HG02798 (cell line): ENCODE data around the gene CCNB1IP1.
"Not testable (repeated sequence)": the region's sequence is repeated elsewhere in the genome, so short reads cannot be mapped to it uniquely, and the experiment has no call there.

Experiments
- ATAC-seq: cut with Tn5 transposase; IDR thresholded peaks from one replicate; pipeline ENCODE4 v1.9.1; 2021; ENCODE audit warnings: mild to moderate bottlenecking; ENCODE audit not compliant: unreplicated experiment, poor library complexity

Gene CCNB1IP1, protein sequence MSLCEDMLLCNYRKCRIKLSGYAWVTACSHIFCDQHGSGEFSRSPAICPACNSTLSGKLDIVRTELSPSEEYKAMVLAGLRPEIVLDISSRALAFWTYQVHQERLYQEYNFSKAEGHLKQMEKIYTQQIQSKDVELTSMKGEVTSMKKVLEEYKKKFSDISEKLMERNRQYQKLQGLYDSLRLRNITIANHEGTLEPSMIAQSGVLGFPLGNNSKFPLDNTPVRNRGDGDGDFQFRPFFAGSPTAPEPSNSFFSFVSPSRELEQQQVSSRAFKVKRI

DNA sequence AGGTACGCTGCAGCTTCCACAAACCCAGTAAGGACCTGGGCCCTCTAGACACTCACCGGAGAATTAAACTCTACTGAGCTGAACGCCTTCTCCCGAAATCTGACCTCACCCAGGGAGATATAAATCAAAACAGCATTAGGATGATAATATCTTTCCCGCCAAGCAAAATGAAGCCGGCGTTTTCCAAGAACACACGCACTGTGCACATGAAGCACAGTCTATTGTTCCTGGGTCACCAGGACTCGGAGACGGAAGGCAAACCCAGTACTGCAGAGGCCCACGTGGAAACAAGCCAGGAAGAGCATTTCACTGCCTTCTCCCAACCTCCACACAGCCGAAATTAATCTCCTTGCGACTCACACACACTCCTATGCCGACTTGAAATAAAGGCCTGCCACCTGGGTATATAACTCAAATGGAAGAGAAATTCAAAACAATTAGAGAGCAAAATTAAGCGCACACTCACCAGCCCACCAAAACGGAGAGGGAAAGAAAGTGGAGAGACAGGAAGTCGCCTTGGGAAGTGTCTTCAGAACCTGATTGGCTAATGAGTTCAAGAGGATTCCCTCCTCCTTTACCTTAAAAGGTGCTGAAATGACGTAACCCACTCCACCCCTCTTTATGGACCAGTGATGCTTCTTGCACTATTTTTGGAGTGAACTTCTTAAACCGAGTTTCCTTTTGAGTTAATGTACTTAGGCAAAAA lies at the start of gene CCNB1IP1:
Gene CCNB1IP1, minus strand, starts transcription at position 492 of the 706 bp plus-strand sequence. CDS start 16,756 bp downstream, outside the sequence.
- ATAC-seq, result peak; percentile 99

DNA sequence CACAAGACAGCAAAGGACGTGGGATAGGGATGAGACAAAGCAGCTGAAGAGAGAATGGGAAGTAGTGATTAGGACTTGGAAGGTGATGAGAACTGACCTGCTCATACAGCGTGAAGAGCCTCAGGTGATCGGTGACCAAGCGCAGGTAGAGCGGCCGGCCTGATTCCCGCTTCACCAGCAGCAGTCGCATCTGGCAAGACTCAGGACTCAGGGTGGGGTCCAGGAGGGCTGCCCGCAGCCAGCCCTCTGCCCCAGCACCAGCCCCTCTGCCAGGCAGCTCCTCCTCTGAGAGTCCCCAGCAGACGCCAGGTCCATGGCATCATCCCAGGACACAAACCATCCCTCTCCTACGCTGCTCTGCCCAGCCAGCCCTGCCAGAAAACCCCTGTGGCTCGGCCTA lies 49.4 kb upstream of the CCNB1IP1 start:
- no peak for ATAC-seq

DNA sequence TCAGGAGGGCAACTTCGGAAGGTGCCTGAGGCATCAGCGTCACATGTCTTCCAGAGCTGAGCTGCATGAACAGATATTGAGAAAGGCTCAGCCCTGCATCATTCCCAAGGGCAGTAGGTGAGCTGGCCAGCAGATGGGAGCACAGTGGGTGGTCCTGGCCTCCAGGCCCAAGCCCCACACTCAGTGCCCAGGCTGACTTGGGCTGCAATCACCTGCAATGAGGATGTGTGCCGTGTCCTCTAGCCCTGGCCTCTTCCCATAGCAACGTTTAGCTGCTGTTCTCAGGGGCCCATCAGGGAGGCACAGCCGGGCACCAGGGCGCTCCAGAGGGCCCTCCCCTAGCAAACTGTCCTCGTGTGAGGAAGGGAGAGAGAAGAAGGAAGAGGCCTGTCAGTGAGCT lies 48.3 kb upstream of the CCNB1IP1 start:
- ATAC-seq, result no peak

DNA sequence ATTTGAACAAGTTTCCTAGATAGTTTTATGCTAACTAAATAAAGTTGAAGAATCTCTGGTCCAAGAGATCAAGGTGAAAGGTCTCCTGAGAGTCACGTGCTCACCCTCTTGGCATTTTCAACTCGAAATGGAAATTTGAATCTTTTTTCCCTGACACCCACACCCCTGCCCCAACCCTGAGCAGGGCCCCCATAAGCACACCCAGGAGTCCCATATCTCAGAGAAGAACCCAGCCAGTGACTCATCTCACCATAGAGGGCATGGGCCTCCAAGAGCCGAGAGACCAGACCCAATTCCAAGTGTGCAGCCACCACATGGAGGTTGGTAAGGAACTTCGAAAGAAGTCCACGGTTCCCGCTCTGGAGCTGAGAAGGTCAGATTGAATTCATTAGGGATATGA lies 47.6 kb upstream of the CCNB1IP1 start:
- no peak for ATAC-seq

DNA sequence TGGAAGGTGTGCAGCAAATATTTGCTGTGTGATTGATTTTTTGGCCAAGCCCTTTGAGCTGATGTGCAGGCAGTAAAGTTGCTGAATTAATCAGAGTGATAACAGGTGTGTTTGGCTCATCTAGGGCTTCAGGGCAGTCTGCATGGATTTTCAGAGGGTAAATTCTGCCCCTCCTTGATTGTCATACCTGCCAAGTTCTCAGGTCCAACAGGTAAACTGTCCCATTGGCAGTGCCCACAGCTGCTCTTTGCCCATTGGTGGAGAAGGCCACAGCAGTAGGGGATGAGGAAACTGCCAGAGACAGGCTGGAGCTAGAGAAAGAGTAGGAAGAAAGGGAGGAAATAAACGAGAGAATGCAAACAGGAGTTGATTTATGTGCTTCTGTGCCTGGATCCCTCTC lies 46.7 kb upstream of the CCNB1IP1 start:
- ATAC-seq, result no peak

DNA sequence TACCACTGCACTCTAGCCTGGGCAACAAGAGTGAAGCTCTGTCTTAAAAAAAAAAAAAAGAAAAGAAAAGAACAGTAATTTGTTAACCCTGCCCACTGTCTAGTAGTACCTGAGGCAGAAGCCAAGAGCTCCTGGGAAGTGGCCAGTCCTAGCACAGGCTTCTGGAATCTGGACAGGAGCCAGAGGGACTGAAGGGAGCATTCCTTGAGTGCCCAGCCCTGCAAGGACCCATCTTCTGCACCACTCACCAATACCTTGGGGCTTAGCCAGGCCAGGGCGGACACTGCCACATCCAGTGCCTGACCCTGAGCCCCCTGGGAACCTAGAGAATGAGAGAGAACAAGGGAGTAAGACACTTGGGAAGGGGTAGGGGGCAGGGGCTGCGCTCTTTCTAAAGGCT lies 44.1 kb upstream of the CCNB1IP1 start:
- no peak for ATAC-seq

DNA sequence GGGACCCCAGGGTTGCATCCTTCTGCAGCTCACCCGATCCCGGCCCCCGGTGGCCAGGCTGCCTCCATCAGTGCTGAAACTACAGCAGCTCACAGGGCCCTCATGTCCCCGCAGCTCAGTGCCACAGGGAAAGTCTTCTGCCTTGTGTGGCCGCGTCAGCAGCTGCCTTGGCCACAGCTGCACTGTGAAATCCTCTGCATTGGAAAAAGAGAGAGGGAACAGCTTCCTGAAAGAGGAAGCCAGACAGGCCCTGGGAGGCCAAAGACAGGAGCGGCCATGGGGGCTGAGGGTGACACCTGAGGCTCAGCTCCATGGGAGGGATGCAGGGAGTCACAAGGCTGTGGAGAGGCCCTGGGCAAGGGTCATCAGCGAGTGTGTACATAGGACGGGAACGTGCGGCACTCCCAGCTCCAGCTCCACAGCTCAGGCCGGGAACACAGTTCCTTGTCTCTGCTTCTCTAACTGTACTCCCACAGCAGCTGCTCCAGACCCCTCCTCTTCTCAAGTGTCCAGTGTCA lies 43.1 kb upstream of the CCNB1IP1 start:
- no peak for ATAC-seq

DNA sequence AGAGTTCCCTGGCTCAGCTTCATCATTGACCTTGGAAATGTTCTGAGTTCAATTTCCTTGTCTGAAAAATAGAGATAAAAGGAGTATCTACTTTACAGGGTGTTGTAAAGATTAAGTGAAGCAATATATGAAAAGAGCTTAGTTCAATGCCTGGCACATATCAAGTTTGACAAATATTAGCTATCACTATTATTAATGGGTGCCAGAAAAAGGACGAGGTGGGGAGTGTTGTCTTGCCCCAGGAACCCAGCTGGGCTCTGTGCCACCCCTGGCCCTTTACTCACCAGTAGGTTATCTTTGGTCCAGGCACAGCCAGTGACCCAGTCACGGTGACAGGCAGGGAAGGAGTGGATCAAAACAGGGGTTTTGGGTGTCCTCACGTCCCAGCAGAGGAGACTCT lies 42.4 kb upstream of the CCNB1IP1 start:
- no peak for ATAC-seq

DNA sequence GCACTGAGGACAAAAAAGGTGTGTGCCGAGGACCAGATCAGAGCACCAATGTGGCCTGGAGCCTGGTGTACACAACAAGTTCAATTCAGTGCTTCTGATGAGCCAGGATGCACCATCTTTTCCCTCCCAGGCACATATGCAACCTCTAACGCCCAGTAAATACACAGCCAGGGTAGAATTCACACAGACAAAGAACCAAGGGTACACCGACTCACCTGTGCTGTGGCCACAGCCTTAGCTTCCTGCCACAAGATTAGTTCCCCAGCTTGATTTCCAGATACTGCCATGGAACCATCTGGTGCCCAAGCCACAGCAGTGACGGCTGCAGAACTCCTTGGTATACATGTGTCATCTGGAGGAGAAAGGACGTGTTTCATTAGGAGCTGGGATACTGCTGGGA lies 39.7 kb upstream of the CCNB1IP1 start:
- no peak for ATAC-seq

DNA sequence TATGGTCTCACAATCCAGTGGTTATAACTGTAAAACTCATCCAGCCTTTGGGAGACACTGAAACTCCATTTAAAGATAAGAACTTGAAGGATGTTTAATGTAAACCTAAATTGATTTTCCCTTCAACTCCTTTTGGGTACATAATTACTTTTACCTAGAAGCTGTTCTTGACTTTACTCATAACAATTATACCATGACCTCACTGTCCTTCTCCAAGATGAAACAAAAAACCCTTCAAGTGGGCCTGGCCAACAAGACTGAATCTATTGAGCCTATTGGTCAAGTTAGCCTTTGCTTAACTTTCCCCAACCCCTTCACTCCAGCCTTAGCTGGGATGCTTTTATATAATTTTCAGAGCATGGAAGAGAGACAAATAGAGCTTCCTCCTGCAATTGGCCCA lies 32.8 kb upstream of the CCNB1IP1 start:
- ATAC-seq, result no peak

DNA sequence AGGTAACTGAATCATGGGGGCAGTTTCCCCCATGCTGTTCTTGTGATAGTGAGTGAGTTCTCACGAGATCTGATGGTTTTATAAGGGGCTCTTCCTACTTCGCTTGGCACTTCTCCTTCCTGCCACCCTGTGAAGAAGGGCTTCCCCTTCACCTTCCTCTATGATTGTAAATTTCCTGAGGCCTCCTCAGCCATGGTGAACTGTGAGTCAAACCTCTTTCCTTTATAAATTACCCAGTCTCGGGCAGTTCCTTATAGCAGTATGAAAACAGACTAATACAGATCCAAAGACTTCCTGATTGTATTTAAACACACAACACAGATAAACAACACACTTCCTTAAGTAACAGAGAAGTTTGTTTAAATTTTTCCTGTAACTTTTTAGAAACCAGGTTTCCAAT lies 25.4 kb upstream of the CCNB1IP1 start:
- ATAC-seq, result not testable (repeated sequence)

DNA sequence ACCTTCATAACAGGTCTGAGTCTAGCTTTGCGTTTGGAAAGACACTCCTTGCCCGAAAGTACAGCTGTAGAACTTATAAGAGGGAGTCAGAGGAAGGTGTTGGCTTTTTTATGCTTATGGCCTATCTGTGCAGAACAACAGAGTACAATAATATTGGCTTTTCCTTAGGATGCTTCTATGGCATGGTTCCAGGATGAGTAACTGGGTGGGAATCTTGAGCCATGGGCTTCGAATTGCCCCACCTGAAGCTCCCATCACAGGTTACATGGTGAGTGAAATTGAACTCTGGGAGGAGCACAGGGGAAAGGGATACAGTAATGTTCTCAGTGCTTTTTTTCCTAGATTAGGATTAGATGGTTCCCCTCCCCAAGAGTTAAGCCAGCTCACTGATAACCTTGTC lies 23.3 kb upstream of the CCNB1IP1 start:
- no peak for ATAC-seq

DNA sequence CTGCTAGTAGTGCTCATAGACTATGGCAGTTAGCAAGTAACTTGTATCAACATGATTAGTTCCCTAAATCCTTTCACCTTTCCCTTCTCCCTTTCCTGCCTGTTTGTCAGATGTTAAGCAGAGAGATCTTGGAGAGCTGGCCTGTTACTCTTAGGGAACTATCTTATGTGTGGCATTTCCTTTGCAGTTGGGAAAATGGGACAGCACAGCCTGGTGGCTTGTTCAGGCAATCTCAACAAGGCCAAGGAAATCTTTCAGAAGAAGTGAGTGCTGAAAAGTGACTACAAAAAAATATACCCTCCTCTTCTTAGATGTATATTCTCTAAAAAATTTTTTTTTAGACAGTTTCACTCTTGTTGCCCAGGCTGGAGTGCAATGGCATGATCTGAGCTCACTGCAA lies 17.8 kb upstream of the CCNB1IP1 start:
- no peak for ATAC-seq

DNA sequence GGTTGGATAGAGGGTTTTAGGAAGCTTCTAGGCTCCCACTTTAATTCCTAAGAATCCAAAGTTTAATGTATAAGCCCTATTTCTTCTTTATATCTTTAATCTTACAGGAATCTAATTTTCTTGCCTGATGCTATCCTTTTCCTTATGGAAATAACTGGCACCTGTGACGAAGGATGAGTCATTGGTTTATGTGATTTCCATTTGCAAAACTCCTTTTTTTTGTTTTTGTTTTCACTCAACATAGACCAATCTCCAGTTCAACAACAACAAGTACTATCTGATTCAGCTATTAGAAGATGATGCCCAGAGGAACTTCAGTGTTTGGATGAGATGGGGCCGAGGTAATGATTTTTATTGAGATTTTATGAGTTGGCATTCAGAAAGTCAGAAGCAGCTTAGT lies 17.2 kb upstream of the CCNB1IP1 start:
- no peak for ATAC-seq

DNA sequence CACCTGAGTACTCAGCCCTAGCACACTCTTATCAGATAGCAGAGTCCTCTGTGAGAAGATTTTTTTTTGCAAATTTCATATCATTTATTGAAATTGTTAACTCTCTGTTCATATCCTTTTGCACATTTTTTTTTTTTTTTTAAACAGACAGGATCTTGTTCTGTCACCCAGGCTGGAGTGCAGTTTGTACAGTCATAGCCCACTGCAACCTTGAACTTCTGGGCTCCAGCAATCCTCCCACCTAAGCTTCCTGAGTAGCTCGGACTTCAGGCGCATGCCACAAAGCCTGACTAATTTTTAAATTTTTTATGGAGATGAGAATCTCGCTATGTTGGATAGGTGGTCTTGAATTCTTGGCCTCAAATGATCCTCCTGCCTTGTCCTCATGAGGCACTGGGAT lies 14.7 kb upstream of the CCNB1IP1 start:
- no peak for ATAC-seq

DNA sequence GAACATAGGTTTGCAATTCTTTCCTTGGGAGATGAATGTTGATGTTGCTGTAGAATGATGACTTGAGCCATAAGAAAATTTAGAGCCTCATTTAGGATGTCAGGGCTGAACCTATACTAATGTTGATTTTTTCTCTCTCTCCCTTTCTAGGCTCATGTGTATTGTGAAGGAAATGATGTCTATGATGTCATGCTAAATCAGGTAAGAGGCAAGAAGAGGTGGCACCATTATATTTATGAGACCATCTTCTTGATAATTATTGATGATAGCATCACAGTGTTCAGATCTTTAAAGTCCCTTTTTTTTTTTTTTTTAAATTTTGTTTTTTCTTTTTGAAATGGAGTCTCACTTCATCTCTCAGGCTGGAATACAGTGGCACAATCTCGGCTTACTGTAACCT lies 13.6 kb upstream of the CCNB1IP1 start:
- ATAC-seq, result no peak

DNA sequence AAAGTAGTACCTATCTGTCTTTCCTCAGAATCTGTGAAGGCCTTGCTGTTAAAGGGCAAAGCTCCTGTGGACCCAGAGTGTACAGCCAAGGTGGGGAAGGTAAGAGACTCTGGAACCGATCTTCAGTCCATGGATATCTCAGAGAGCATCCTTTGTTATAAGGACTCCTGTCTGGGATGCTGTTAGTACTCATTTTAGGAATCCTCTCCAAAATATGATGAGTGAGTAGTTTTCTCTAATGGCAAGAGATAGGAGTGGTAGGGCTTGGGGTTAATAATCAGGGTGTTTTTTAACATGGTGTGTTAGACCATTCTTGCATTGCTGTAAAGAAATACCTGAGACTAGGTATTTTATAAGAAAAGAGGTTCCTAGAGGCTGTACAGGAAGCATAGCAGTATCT lies 12.3 kb upstream of the CCNB1IP1 start:
- no peak for ATAC-seq

DNA sequence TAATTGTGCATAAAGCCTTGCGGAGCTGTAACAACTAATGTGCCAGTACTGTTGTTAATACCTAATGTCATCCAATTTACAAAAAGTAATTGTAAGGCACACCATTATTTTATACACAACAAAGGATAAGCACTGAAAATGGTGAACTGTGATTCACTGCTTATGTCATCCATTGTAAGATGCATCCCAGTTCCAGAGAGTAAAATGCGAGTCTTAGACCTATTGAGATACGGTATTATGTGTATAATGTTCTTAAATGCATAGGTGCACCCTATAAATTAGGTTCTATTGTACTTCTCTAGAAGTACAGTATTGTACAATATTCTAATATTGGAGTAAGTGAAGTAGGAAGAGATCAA lies 10.8 kb upstream of the CCNB1IP1 start:
- no peak for ATAC-seq

DNA sequence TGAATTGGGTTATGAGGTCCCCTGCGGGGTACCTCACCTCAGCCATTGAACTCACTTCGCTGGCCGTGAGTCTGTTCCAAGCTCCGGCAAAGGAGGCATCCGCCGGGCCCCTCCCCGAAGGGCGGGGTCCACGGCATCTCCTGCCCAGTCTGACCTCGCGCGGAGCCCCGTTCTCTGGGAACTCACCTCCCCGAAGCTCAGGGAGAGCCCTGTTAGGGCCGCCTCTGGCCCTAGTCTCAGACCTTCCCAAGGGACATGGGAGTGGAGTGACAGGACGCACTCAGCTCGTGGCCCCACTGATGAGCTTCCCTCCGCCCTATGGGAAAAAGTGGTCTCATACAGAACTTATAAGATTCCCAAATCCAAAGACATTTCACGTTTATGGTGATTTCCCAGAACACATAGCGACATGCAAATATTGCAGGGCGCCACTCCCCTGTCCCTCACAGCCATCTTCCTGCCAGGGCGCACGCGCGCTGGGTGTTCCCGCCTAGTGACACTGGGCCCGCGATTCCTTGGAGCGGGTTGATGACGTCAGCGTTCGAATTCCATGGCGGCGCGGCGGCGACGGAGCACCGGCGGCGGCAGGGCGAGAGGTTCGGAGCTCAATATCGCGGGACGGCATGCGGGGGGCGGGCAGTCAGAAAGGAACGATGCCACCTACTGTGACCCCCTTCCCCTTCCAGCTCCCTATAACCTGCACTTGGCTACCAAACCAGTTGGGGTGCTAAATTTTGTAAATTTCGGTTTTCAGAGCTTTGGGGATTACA lies 10.2 kb upstream of the CCNB1IP1 start, which contains the start of gene PARP2:
Gene PARP2, plus strand, starts transcription at position 544 of the 770 bp plus-strand sequence. Its CDS starts 7 bp downstream, at position 551.
- ATAC-seq, result peak; percentile 93

DNA sequence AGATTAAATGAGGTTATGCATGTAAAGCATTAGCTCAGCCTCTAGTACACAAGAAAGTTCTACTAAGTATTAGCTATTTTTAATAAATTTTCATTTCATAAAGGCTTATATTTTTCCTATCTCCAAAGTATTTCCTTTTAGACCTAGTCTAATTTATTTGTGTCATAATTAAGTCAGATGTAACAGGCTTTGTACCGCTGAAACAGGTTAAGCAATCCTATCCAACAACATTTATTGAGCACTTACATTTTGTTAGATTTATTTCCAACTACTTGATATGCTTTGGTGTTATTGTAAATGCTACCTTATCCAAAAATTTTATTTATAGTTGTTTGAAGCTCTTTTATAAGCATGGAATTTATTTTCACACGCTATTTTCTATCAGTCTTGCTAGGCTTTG lies 8.6 kb upstream of the CCNB1IP1 start:
- ATAC-seq, result no peak

DNA sequence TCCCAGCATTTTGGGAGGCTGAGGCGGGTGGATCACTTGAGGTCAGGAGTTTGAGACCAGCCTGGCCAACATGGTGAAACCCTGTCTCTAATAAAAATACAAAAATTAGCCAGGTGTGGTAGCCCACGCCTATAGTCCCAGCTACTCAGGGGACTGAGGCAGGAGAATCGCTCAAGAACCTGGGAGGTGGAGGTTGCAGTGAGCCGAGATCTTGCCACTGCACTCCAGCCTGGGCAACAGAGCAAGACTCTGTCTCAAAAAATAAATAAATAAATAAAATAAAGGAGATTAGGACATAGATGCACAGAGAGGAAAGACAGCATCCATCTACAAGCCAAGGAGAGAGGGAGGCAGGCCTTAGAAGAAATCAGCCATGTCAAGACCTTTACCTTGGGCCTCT lies 8.0 kb upstream of the CCNB1IP1 start:
- ATAC-seq, result not testable (repeated sequence)
